OCI-LY1 (cell line): ENCODE results near the gene FLVCR2.

Experiments
- H2AFZ ChIP-seq: fragments of 200-600 bp; sonication (generic), shearing (Covaris generic); 2 replicates; pipeline ENCODE4 v1.6.0; 2014; ENCODE audit warnings: antibody characterized with exemption, mild to moderate bottlenecking, low read length
- H3F3A ChIP-seq: fragments of 200-600 bp; sonication (generic), shearing (Covaris generic); 2 replicates; pipeline ENCODE4 v1.6.0; 2014; ENCODE audit warnings: mild to moderate bottlenecking, antibody characterized with exemption, low read length, moderate library complexity; ENCODE audit not compliant: insufficient read depth
- H3K27ac ChIP-seq: fragments of 200-600 bp; sonication (generic); 2 replicates; pipeline ENCODE4 v1.5.1; 2014; ENCODE audit warnings: low read length, mixed run types, mild to moderate bottlenecking, low read depth; ENCODE audit not compliant: poor library complexity, severe bottlenecking
- H3K27me3 ChIP-seq: fragments of 200-600 bp; sonication (generic); 2 replicates; pipeline ENCODE4 v1.6.0; 2014; ENCODE audit warnings: antibody characterized with exemption, mild to moderate bottlenecking, low read length, moderate library complexity; ENCODE audit not compliant: insufficient read depth
- H3K36me3 ChIP-seq: fragments of 200-600 bp; sonication (generic); 2 replicates; pipeline ENCODE4 v1.6.1; 2014; ENCODE audit warnings: mild to moderate bottlenecking, antibody characterized with exemption, low read length, moderate library complexity, mixed read lengths; ENCODE audit not compliant: insufficient read depth
- H3K4me1 ChIP-seq: fragments of 200-600 bp; sonication (generic); 2 replicates; pipeline ENCODE4 v1.5.1; 2014; ENCODE audit warnings: mild to moderate bottlenecking, low read length, moderate library complexity; ENCODE audit not compliant: insufficient read depth, severe bottlenecking
- H3K4me2 ChIP-seq: fragments of 200-600 bp; sonication (generic), shearing (Covaris generic); 2 replicates; pipeline ENCODE4 v1.6.1; 2014; ENCODE audit warnings: low read length
- H3K4me3 ChIP-seq: fragments of 200-600 bp; sonication (generic); 2 replicates; pipeline ENCODE4 v1.5.1; 2014; ENCODE audit warnings: low read length, low read depth, mild to moderate bottlenecking, mixed read lengths; ENCODE audit not compliant: poor library complexity, severe bottlenecking
- H3K79me2 ChIP-seq: fragments of 200-600 bp; shearing (Covaris generic); 2 replicates; pipeline ENCODE4 v1.6.1; 2016; ENCODE audit warnings: mixed run types, low read length, mixed read lengths; ENCODE audit not compliant: insufficient read depth
- H3K9ac ChIP-seq: fragments of 200-600 bp; sonication (generic), shearing (Covaris generic); 2 replicates; pipeline ENCODE4 v1.6.1; 2014; ENCODE audit warnings: mild to moderate bottlenecking, low read length, mixed read lengths
- H3K9me2 ChIP-seq: fragments of 200-600 bp; sonication (generic), shearing (Covaris generic); 2 replicates; pipeline ENCODE4 v1.6.1; 2014; ENCODE audit warnings: low read depth, mild to moderate bottlenecking, low read length, mixed read lengths
- H3K9me3 ChIP-seq: fragments of 200-600 bp; shearing (Covaris generic); 2 replicates; pipeline ENCODE4 v1.6.1; 2014; ENCODE audit warnings: low read length, mixed read lengths
- H4K20me1 ChIP-seq: fragments of 200-600 bp; sonication (generic), shearing (Covaris generic); 2 replicates; pipeline ENCODE4 v1.6.0; 2016; ENCODE audit warnings: mild to moderate bottlenecking, low read length; ENCODE audit not compliant: insufficient read depth
- EZH2 ChIP-seq: fragments of 200-600 bp; sonication (generic), shearing (Covaris generic); IDR thresholded peaks from 2 replicates; pipeline ENCODE4 v1.8.0; 2017; ENCODE audit warnings: borderline replicate concordance, mixed run types, mild to moderate bottlenecking, antibody characterized with exemption, low read length, moderate library complexity, mixed read lengths
- TF ChIP-seq, protein P1 (sequence below): fragments of 200-600 bp; sonication (generic), shearing (Covaris generic); IDR thresholded peaks from 2 replicates; pipeline ENCODE4 v1.5.1; 2017; ENCODE audit warnings: mild to moderate bottlenecking, antibody characterized with exemption, low read length, moderate library complexity, mixed read lengths

The FLVCR2 gene

DNA sequence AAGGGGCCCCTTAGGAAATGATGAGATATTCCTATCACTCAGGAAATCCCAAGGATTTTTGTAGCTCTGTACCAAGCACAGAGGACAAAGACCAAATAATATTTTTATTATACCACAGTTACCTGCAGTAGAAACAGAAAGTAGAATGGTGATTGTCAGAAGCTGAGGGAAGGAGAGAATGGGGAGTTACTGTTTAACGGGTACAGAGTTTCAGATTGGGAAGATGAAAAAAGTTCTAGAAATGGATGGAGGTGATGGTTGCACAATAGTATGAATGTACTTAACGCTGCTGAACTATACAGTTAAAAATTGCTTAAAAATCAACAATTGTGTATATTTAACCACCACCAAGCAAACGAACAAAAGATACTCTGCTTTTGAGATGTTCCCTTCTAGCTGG lies 24.1 kb downstream of the FLVCR2 start:
- TF ChIP-seq, protein P1, sequence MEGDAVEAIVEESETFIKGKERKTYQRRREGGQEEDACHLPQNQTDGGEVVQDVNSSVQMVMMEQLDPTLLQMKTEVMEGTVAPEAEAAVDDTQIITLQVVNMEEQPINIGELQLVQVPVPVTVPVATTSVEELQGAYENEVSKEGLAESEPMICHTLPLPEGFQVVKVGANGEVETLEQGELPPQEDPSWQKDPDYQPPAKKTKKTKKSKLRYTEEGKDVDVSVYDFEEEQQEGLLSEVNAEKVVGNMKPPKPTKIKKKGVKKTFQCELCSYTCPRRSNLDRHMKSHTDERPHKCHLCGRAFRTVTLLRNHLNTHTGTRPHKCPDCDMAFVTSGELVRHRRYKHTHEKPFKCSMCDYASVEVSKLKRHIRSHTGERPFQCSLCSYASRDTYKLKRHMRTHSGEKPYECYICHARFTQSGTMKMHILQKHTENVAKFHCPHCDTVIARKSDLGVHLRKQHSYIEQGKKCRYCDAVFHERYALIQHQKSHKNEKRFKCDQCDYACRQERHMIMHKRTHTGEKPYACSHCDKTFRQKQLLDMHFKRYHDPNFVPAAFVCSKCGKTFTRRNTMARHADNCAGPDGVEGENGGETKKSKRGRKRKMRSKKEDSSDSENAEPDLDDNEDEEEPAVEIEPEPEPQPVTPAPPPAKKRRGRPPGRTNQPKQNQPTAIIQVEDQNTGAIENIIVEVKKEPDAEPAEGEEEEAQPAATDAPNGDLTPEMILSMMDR, result no peak
- TF ChIP-seq EZH2, result no peak
- Histone ChIP-seq H2AFZ (no peak overlapping the region), H3K9me2 (no peaks in the 10 kb centered on the region), H3K9me3 (peaks cover 6% of the 10 kb centered on the region; the same call in 1 of the 2 replicates), H3K27ac (no peak overlapping the region), H3K27me3 (peaks cover under 1% of the 10 kb centered on the region; the same call in 1 of the 2 replicates), H3K79me2 (no peaks in the 10 kb centered on the region), H3K9ac (no peak overlapping the region), H3K36me3 (no peaks in the 10 kb centered on the region; the same call in 1 of the 2 replicates), H3K4me2 (no peak overlapping the region), H3K4me1 (no peaks in the 10 kb centered on the region), H3K4me3 (no peak overlapping the region), H4K20me1 (no peaks in the 10 kb centered on the region), H3F3A (no peaks in the 10 kb centered on the region)

- Histone ChIP-seq H3K9ac (no peak overlapping the region), H3K27ac (no peak overlapping the region), H3K9me3 (peaks cover 6% of the 10 kb centered on the region; the same call in 1 of the 2 replicates), H3K4me2 (no peak overlapping the region), H3K79me2 (no peaks in the 10 kb centered on the region), H3K27me3 (peaks cover 14% of the 10 kb centered on the region; the same call in 1 of the 2 replicates), H4K20me1 (no peaks in the 10 kb centered on the region), H3K4me1 (no peaks in the 10 kb centered on the region), H3K4me3 (no peak overlapping the region), H3K36me3 (no peaks in the 10 kb centered on the region; the same call in 1 of the 2 replicates), H2AFZ (no peak overlapping the region), H3K9me2 (no peaks in the 10 kb centered on the region), H3F3A (no peaks in the 10 kb centered on the region)
- TF ChIP-seq, protein P1, result no peak
- TF ChIP-seq EZH2, result no peak
These were observed 26.8 kb downstream of the FLVCR2 start for GRCh38 chr14:75604979-75605851.

DNA sequence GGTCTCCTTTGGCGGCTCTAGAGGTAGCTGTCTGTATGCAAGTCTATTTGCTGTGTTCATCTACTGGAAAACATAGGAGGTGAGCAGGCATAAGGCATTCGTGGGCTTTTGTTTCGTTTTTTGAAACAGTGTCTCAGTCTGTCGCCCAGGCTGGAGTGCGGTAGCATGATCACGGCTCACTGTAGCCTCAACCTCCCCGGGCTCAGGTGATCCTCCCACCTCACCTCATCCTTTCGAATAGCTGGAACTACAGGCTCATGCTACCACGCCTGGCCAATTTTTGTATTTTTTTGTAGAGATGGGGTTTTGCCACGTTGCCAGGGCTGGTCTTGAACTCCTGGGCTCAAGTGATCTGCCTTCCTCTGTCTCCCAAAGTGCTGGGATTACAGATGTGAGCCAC lies 27.5 kb downstream of the FLVCR2 start:
- Histone ChIP-seq H3K27me3 (peaks cover 17% of the 10 kb centered on the region; the same call in 1 of the 2 replicates), H3K4me2 (no peak overlapping the region), H3K9ac (no peak overlapping the region), H3K36me3 (no peaks in the 10 kb centered on the region; the same call in 1 of the 2 replicates), H3K9me3 (peaks cover 6% of the 10 kb centered on the region; the same call in 1 of the 2 replicates), H3K4me3 (no peak overlapping the region), H3F3A (no peaks in the 10 kb centered on the region), H3K79me2 (no peaks in the 10 kb centered on the region), H3K9me2 (no peaks in the 10 kb centered on the region), H3K4me1 (no peaks in the 10 kb centered on the region), H2AFZ (no peak overlapping the region), H4K20me1 (no peaks in the 10 kb centered on the region), H3K27ac (no peak overlapping the region)
- no peak for TF ChIP-seq EZH2
- TF ChIP-seq, protein P1, result no peak
